HG03025 (cell line): ENCODE results near the gene OTX1.
"Not testable (repeated sequence)": the region's sequence is repeated elsewhere in the genome, so short reads cannot be mapped to it uniquely, and the experiment has no call there.

Experiments
- ATAC-seq: cut with Tn5 transposase; IDR thresholded peaks from one replicate; pipeline ENCODE4 v1.9.1; 2021; ENCODE audit warnings: mild to moderate bottlenecking, moderate library complexity; ENCODE audit not compliant: unreplicated experiment, low FRiP score

The OTX1 gene

DNA sequence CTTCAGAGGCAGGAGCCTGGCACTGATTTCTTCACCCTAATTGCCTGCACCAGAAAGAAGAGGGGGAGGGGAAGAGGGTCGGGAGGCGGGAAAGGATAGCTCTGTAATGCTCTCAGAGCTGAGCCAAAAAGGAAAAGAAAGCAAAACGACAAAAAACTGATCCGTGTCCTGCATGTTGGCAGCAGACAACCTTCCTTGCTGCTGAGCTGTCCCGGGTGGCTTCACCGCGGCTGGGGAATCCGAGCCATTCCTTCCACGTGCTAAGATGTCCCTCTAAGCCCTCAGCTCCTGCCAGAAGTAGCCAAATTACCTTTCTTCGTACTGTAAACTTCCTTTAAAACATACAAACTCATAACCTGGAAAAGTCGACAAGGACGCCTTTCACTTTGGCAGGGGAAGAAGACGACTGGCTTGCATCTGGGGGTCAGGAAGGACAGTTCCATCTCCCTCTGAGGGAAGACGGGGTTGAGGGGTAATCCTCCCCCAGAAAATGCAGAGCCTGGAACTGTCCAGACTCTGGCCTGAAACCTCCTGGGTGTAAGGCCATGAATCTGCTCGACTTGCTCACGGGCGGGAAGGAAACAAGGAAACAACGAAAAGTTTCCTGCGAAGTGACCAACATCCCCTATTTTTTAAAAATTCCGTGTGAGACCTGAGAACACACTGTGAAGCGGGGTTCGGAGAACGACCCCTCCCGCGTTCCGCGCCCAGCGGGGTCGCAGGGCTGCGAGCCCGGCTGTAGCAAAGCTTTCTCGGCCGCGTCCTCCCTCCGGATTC lies 7.7 kb downstream of the OTX1 start:
- ATAC-seq: no peak

DNA sequence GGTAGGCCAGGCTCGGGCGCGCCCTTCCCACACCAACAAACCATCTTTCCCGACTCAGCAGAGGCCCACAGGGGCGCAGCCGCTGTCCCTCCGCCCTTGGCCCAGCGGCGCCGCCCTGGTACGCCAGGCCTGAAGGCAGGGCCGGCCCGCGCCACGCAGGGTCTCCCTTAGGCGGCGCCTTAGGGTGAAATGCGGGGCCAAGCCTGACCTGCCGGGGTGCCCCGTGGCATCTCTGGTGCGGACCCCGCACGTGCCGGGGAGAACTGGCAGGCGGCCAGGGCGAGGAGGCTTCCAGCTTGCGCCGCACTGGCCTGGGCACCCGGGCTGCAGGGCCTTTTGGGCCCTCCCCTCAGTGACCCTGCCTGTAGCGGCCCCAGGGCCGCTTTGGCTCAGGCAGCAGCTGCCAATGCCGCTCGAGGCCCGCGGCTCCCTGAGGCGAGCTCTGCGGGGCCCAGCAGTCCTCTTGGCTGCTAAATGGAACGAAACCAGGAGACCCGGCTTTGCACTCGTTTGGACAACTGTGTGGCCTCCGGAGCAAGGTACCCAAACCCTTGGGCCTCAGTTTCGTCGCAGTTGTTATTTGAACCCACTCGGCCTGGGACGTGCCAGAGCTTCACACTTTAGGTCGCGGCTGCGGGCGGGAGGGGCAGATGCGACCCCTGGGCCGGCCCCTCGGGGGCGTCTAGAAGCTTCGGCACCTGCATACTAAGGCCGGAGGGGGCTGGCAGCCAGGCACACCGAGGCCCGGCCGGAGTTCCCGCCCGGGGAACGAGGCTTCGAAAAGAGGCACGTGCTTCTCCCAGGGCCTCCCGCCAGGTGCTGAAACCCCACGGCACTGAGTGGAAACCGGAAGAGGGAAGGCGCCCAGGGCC lies 8.5 kb downstream of the OTX1 start:
- ATAC-seq: no peak

DNA sequence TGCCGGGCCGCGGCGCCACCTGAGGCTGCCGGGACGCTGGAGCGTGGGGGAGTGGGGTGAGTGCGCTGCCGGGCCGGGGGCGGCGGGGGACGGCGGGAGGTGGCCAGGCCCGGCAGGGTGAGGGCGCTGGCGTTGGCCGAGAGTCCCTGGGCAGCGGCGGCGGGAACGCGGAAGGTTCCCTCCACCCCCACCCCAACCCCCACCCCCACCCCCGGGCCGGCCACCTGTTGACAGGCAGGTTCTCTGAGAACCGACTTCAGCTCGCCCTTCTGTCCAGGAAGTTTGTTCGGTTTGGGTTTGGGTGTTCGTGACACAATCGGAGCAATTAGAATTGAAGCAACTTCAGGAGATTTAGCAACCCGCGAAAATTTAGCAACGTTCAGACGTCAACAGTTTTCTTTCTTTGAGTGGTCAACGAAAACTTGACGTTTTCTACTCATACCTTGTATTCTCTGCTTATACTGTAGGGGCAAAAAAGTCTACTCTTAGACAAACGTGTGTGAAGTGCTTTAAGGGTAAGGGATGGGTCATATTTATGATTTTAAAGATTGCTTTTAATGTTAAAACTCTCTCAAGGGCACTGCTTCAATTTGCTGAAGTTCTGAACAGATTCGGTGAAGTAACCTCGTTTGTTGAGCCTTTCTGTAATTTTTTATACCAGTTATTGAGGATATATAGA lies 9.3 kb downstream of the OTX1 start:
- no peak for ATAC-seq

DNA sequence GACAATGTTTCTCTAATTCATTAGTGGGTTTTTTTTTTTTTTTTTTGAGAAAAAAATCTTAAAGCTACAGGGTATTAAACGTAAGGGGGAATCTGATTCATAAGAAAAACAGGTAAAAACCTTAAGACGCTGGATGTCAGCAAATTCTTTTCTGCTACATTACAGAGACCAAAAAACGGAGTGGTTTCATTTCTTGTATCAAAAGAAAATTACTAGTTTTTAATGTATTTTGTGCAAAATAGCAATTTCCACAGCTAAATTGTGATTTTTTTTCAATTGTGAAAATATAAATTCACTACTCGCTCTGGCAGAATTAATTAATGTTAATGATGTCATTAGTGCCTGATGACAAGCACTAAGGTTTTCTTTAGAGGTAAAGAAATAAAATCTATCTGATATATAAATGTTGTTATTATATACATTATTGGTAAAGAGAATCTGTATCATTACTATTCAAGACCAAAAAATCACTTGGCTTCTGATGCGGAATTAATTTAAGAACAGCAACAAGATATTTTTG lies 9.9 kb downstream of the OTX1 start:
- no peak for ATAC-seq

DNA sequence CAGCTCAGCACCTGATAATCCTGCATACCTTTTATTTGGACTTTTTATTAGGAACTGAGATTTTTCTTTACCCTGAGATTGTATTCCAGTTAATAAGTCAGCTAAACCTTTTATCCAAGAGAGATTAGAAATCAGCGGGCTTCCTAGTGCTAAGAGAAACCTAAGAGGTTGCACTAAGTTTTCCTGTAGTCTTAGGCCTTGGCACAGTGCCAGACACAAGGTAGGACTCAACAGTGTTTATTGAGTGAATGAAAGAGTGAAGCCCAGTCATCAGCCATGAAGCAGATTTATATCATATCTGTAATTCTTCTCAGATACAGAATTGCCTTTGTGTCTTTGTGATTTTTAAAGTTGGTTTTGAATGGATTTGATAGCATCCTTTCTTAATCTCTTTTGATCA lies 13.6 kb downstream of the OTX1 start:
- ATAC-seq: no peak

DNA sequence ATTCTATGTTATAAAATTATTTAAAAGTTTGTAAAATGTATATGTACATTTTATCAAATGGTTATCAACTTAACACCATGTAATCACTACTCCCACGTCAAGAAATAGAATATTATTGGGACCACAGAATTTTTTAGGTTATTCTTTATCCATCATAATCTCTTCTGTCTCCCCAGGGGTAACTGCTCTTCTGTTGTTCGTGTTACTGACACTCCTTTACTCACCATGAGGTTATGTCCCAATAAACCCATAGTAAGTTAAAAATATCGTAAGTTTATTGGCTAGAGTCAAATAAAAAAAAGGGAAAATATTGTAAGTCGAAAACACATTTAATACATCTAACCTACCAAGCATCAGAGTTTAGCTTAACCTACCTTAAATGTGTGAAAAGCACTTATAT lies 14.0 kb downstream of the OTX1 start:
- no peak for ATAC-seq

DNA sequence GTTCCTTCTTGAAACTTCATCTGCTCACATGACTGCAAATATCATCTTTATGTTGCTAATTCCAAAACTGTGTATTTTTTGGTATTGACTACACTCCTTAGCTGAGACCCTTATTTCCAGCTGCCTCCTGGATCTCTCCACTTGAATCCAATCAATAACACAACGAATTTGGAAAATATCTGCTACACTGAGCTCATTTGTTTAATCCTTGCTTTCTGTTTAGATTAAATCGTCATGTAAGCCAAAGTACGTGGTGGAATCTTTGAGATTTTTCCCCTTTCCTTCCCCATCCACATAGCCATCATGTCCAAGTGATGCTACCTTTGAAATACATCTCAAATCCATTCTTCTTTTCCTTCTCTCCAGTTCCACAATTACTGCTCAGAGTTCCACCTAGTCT lies 15.6 kb downstream of the OTX1 start:
- no peak for ATAC-seq

DNA sequence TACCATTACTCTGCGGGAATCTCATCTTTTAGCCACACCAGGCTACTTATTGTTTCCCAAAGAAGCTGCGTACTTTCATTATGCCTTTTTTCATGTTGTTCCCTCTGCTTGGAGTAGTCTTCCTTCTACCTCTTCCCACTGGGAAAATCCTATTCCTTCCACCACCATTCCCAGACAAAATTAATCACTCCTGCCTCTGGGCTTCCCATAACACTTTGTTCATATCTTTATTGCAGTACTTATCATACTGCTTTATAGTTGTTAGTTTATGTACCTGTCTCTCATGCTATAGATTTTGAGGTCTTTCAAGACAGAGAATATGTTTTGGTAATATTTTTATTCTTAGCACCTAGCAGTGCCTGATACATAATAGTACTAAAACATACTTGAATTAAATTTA lies 16.2 kb downstream of the OTX1 start:
- ATAC-seq: no peak

DNA sequence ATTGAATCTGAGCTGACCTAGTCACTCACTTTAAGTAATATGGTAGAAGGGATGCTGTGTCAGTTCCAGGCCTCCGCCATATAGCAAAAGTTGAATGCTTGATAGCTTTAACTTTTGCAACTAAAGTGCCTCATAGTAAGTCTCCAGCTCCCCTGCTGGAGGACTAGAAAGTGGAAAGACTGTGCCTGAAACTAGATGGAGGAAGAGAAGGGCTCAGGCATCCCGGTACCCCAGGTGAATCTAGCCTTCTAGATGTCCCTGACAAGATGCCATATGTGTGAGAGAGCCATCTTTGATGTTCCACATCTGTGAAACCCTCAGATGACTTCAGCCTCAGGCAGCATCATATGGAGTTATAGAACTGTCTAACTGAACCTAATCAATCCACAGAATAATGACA lies 21.0 kb downstream of the OTX1 start:
- no peak for ATAC-seq

DNA sequence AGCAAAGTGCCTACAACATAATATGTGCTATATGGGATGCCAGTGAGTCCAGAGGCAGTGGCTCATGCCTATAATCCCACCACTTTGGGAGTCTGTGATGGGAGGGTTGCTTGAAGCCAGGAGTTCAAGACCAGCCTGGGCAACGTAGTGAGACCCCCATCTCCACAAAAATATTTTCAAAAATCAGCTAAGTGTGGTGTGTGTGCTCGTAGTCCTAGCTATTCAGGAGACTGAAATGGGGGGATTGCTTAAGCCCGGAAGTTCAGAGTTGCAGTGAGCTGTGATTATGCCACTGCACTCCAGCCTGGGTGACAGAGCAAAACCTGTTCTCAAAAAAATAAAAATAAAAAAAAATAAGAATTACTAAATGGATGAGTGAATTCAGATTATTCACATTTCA lies 23.4 kb downstream of the OTX1 start:
- no peak for ATAC-seq

DNA sequence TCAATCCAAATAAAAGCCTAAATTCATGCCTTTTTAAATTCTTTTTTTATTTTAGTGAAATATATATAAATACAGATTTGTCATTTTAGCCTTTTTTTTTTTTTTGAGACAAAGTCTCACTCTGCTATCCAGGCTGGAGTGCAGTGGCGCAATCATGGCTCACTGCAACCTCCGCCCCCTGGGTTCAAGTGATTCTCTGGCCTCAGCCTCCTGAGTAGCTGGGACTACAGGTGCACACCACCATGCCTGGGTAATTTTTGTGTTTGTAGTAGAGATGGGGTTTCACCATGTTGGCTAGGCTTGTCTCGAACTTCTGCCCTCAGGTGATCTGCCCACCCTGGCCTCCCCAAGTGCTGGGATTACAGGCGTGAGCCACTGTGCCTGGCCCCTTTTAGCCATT lies 23.8 kb downstream of the OTX1 start:
- not testable (repeated sequence) for ATAC-seq

DNA sequence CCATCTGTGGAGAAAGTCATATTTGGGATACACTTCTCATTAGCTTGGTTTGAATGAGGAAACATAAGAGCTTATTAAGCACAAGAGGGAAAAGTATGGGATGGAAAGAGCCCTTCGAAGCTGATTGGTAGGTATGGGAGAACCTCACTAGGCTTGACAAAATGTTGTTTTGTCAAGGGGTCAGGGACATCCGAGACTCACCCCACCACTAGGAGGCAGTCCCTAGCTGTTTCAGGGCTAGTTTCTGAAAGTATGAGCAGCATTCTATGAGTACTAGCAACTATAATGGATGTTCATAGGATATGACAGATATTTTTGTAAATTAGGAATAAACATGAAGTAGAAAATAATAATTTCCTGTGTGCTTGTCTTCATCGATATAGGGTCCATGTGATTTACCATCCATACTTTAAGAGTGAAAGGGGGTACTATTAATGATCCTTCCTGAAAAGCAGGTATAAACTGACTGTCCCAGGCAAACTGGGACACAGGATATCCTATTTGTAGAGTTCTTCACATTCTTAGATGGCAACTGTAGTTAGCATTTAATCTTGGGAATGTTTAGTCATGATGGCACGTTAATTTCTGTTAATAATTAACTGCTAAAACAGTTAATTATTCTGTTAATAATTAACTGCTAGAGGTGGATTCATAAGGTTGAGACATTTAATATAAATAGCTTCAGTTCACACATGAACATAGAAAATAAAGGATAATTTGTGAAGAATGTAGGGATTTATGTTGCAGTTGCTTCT lies 28.4 kb downstream of the OTX1 start:
- no peak for ATAC-seq

DNA sequence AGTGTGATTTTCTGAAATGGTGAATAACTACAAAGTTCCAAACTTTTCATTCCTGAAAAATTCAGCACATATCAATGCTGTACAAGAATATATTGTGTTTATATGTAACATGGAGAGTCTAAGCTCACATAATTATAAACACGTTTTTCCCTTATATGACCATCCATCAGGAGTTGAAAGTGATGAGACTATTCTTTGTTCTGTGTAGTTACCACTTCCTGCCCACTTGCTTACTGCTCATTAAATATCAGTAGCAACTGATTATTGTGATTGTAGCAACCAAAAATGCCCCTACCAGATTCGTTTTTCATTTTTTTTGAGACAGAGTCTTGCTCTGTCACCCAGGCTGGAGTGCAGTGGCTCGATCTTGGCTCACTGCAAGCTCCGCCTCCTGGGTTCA lies 30.8 kb downstream of the OTX1 start:
- no peak for ATAC-seq

DNA sequence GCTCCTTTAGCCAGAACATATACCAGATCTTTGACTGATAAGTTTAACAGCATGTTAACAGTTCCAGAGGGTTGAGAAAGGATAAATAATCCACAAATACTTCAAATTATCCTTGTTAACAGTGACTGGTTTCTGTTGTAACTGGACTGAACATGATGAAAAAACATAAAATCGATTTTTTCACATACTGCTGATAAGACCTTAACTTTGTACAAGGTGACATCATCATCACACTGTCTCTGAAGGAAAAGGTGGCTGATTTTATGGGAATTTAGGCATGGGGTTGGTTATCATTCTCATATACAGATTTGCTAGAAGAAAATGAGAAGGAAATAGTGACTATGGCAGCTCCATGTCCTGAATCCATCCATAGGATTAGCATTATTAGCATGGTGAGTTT lies 36.1 kb downstream of the OTX1 start:
- ATAC-seq: no peak

DNA sequence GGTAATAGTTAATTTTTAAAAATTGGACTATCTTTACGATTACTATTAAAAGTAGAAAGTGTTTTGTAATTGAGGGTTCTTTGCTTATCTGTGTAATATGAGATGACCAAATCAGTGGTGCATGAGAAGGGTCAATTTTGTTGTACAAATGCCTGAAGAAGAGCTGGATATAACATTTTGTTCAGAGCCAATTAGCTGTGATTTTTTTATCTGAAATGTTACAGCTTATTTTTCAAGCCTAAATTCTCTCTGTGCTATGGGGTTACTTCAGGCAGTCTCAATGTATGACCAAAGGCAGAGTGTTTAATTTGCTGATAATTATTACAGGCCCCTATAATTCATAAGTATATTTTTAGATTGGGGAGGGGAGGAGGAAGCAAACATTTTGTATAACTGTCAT lies 41.8 kb downstream of the OTX1 start:
- no peak for ATAC-seq

DNA sequence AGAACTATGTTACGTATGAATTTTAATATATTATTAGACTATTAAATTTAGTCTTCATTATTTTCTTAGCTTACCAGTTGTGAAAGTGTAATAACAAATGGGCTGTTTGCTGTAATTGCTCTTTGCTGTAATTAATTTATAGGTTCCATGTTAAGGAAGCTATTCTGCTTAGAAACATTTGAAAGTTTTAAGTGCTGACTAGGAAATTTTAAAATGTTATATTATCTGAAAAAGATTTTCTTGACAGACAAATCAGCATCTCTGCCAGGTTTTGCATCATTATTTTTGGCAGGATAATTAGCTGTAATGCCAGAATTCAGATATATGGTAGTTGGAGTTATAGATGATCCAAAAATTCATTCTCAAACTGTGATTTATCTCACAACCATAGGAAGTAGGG lies 42.2 kb downstream of the OTX1 start:
- ATAC-seq: no peak

DNA sequence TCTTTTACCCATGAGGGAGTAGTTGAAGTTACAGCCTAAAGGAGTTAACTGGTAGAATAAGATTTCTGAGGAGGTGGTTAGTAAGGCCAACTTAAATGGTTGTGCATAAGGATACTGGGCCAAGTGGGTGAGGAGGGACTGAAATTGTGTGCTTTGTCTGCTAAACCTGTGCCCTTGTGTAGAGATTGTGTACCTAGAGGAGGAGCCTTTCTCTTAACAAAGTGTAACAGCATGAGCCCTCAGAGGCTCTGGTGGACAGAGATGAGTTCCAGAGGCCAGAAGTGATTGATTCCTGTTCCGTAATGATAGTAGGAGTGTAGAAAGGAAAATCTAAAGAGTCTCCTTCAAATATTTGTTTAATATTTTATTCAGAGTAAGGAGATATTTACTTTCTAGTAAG lies 42.9 kb downstream of the OTX1 start:
- ATAC-seq: no peak

DNA sequence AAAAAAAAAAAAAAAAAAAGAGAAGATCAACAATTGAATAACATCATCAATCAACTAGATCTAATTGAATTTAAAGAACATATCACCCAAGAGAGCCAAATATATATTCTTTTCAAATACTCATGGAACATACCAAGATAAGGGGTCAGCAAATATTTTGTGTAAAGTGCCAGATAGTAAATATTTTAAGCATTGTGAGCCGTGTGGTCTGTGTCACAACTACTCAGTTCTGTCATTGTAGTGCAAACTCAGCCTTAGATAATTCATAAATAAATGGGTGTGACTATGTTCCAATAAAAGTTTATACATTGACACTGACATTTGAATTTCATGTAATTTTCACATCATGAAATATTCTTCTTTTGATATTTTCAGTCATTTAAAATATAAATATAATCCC lies 45.9 kb downstream of the OTX1 start:
- no peak for ATAC-seq

DNA sequence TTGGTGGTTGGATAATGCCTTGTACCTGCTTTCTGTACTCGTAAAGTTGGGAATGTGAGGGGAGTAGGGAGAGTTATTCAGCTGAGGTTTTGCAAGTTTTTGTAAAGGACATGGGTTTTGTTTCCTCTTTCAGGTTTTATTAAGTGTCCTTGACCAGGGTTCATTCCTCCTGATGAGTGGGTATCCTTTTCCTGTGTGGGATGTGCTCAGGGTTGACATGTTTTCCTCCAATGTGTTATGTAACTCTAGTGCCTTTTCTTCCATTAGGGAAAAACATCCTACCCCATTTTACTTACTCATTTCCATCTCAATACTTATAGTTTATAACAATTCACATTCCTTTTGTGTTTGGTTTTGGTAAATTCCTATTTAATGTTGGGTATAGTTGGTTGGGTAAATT lies 48.4 kb downstream of the OTX1 start:
- no peak for ATAC-seq

DNA sequence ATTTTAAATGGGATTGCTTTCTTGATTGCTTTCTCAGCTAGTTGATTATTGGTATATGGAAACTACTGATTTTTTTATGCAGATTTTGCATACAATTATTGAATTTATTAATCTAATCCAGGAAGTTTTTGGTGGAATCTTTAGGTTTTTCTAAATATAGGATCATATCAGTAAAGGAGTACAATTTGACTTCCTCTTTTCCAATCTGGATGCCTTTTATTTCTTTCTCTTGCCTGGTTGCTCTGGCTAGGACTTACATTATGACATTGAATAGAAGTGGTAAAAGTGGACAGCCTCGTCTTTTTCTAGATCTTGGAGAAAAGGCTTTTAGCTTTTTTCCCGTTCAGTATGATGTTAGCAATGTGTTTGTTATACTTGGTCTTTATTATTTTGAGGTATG lies 51.3 kb downstream of the OTX1 start:
- ATAC-seq: no peak

DNA sequence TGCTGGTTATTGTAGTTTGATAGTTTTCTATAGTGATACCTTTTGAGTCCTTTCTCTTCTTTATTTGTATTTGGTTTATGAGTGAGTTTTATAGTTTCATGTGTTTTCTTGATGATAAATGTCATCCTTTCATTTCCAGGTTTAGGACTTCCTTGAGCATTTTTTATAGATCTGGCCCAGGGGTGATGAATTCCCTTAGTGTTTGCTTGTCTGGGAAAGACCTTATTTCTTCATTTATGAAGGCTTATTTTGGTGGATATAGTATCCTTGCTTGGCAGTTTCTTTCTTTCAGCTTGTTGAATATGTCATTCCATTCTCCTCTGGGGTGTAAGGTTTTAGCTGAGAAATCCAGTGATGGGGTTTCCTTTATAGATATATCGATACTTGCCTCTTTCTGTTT lies 53.9 kb downstream of the OTX1 start:
- ATAC-seq: no peak
